HG02870 (cell line): ENCODE measurements around the gene STRIP2.
"Not testable (repeated sequence)": the region's sequence is repeated elsewhere in the genome, so short reads cannot be mapped to it uniquely, and the experiment has no call there.

ENCODE experiments used
- ATAC-seq: cut with Tn5 transposase; IDR thresholded peaks from one replicate; pipeline ENCODE4 v1.9.1; 2021; ENCODE audit warnings: mild to moderate bottlenecking, moderate library complexity; ENCODE audit not compliant: unreplicated experiment

The STRIP2 gene

GRCh38 chr7:129433847-129434674 lies at the start of gene STRIP2:
TSS of gene STRIP2 (plus strand) at chr7:129434432. CDS start at chr7:129434473, 41 bp downstream.
- ATAC-seq: peak; percentile 94

GRCh38 chr7:129385116-129385515 lies 49.1 kb upstream of the STRIP2 start:
- ATAC-seq: no peak

- ATAC-seq: no peak
These were observed 48.6 kb upstream of the STRIP2 start for GRCh38 chr7:129385598-129385997.

- ATAC-seq: no peak
These were observed 47.7 kb upstream of the STRIP2 start for GRCh38 chr7:129386506-129386905.

- ATAC-seq: no peak
These were observed 46.7 kb upstream of the STRIP2 start for GRCh38 chr7:129387537-129387936.

GRCh38 chr7:129388333-129389098 lies 45.7 kb upstream of the STRIP2 start:
- no peak for ATAC-seq

- ATAC-seq: no peak
These were observed 44.4 kb upstream of the STRIP2 start for GRCh38 chr7:129389829-129390228.

GRCh38 chr7:129390314-129390713 lies 43.9 kb upstream of the STRIP2 start:
- no peak for ATAC-seq

- ATAC-seq: no peak
These were observed 42.6 kb upstream of the STRIP2 start for GRCh38 chr7:129391546-129392171.

GRCh38 chr7:129393255-129393654 lies 41.0 kb upstream of the STRIP2 start:
- no peak for ATAC-seq

GRCh38 chr7:129394101-129394500 lies 40.1 kb upstream of the STRIP2 start:
- no peak for ATAC-seq

GRCh38 chr7:129394982-129395914 lies 39.0 kb upstream of the STRIP2 start:
- ATAC-seq: no peak

- no peak for ATAC-seq
These were observed 32.8 kb upstream of the STRIP2 start for GRCh38 chr7:129401228-129401966.

GRCh38 chr7:129401967-129402860 lies 32.0 kb upstream of the STRIP2 start:
- ATAC-seq: no peak

- no peak for ATAC-seq
These were observed 28.7 kb upstream of the STRIP2 start for GRCh38 chr7:129405527-129405926.

GRCh38 chr7:129410238-129410637 lies 24.0 kb upstream of the STRIP2 start:
- ATAC-seq: not testable (repeated sequence)

GRCh38 chr7:129412501-129412900 lies 21.7 kb upstream of the STRIP2 start:
- ATAC-seq: no peak

GRCh38 chr7:129417073-129417472 lies 17.2 kb upstream of the STRIP2 start:
- ATAC-seq: no peak
